PFSK-1 (cell line): ENCODE results near the gene S100A6.

ENCODE experiments used
- FOXP2 ChIP-seq: optimal IDR thresholded peaks from 2 replicates; pipeline ENCODE3; 2011; ENCODE audit warnings: borderline replicate concordance, control low read depth, inconsistent platforms; ENCODE audit not compliant: insufficient read depth; ENCODE audit errors: extremely low read length, extremely low read depth
- POLR2AphosphoS5 ChIP-seq: IDR thresholded peaks from 2 replicates; pipeline ENCODE4 v1.6.1; 2012; ENCODE audit warnings: low read depth, mild to moderate bottlenecking, control low read depth, low read length, moderate library complexity
- SIN3A ChIP-seq: IDR thresholded peaks from 2 replicates; pipeline ENCODE4 v1.6.1; 2012; ENCODE audit warnings: mild to moderate bottlenecking, low read length, moderate library complexity, borderline replicate concordance; ENCODE audit not compliant: insufficient read depth
- TAF1 ChIP-seq: IDR thresholded peaks from 2 replicates; pipeline ENCODE4 v1.6.1; 2012; ENCODE audit warnings: low read length, control low read depth, borderline replicate concordance; ENCODE audit not compliant: insufficient read depth
- TF ChIP-seq, protein P1 (sequence below), 2 experiments: IDR thresholded peaks; 2 replicates each; pipeline versions ENCODE4 v1.6.1 to v1.8.0; 2011 to 2012; ENCODE audit warnings: low read depth in 2 of 2, low read length in 2 of 2, control low read depth in 1 of 2, inconsistent platforms in 1 of 2, mild to moderate bottlenecking in 1 of 2, moderate library complexity in 1 of 2; ENCODE audit not compliant: insufficient read depth in 1 of 2

Gene S100A6

DNA sequence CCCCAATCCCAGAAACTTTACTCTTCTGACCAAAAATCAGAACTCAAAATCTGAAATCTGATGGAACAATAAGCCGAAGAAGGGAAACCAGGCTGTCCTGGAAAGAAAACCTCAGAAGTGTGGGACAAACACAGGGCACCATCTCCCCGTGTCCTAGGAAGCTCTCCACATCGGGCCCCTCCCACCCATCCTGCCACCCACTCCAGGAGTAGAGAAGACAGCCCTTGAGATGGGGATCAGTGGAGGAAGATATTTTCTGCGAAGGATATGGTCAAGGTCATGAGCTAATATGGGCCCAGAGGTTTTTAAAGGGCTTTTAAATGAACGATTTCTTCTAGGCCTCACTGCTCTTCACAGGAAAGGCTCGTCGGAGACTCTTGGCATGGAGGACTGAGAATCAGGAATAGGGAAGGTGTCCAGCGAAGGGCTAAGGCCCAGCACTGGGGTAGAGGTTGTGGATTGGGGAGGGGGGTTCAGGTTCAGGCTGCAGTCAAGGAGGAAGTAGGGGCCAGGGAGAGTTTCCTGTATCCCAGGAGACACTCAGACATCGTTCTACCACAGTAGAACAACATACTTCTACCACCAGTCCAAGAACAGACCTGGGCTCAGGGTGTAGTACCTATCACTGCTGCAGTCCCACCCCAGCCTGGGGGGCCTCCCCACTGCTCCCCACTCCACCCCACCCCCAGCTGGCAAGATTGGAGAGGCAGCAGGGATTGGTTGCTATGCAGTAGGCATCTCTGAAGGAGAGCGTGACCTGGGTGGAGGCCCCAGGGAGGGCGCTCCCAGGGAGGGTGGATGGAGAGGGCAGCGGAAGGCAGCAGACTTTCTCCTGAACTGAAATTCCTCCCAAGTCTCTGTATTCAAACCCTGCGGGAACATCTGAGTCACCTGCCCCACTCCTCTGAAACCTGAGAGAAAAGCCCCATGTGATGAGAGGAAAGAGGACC lies 6.1 kb upstream of the S100A6 start:
- no peak for TF ChIP-seq TAF1
- no peak for TF ChIP-seq FOXP2
- TF ChIP-seq POLR2AphosphoS5, result no peak
- TF ChIP-seq, protein P1, sequence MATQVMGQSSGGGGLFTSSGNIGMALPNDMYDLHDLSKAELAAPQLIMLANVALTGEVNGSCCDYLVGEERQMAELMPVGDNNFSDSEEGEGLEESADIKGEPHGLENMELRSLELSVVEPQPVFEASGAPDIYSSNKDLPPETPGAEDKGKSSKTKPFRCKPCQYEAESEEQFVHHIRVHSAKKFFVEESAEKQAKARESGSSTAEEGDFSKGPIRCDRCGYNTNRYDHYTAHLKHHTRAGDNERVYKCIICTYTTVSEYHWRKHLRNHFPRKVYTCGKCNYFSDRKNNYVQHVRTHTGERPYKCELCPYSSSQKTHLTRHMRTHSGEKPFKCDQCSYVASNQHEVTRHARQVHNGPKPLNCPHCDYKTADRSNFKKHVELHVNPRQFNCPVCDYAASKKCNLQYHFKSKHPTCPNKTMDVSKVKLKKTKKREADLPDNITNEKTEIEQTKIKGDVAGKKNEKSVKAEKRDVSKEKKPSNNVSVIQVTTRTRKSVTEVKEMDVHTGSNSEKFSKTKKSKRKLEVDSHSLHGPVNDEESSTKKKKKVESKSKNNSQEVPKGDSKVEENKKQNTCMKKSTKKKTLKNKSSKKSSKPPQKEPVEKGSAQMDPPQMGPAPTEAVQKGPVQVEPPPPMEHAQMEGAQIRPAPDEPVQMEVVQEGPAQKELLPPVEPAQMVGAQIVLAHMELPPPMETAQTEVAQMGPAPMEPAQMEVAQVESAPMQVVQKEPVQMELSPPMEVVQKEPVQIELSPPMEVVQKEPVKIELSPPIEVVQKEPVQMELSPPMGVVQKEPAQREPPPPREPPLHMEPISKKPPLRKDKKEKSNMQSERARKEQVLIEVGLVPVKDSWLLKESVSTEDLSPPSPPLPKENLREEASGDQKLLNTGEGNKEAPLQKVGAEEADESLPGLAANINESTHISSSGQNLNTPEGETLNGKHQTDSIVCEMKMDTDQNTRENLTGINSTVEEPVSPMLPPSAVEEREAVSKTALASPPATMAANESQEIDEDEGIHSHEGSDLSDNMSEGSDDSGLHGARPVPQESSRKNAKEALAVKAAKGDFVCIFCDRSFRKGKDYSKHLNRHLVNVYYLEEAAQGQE (IDR thresholded peaks at IDR 0.05; ENCODE audit: insufficient read depth in 1 of 2, low read depth in 2 of 2, low read length in 2 of 2), result no peak
- TF ChIP-seq SIN3A, result no peak

DNA sequence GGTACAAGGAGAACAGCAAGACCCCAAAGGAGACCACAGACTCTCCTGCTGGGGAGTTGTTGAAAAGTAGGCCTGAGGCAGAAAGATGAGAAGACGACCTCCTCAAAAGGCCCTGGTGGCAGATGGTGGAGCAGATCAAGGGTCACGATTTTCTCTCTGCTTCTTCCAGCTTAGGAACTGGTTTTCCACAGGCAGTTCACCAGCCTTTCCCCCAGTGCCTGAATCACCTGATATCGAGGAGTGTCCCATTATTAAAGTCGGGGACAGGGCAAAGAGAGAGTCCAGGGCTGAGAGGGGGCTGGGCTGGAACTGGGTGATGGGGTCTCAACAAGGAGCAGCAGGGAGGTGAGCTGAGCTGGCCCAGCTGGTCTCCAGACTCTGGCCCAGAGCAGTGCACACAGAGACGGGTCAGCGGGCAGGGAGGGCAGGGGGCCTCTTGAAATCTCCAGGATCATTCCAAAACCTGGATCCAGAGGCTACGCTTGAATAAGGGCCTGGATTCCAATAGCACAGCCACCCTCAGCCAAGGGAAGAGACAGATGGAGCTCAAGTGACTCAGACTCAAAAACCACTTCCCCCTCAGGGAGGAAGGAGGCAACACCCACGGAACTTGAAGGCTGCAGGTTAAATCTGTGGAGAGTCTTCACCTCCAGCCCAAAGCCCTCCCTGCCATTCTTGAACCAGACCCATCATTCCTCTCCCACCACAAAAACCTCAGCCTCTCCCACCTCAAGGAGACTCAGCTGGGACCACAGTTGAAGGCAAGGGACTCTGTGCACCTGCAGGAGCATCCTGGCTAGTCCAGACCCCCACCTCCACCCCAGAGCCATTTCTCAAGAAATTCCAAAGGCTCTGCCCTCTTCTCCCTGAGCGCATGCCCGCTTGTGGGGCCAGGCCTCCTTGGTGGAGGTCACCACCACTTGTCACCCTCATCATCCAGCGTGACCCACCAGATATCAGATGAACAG lies 4.9 kb upstream of the S100A6 start, which contains the start of gene S100A5:
TSS of gene S100A5 (minus strand) at position 541 of the 968 bp plus-strand sequence. CDS start 743 bp downstream, outside the sequence.
- no peak for TF ChIP-seq POLR2AphosphoS5
- no peak for TF ChIP-seq FOXP2
- TF ChIP-seq, protein P1 (IDR thresholded peaks at IDR 0.05; ENCODE audit: insufficient read depth in 1 of 2, low read depth in 2 of 2, low read length in 2 of 2), result no peak
- no peak for TF ChIP-seq TAF1
- no peak for TF ChIP-seq SIN3A

DNA sequence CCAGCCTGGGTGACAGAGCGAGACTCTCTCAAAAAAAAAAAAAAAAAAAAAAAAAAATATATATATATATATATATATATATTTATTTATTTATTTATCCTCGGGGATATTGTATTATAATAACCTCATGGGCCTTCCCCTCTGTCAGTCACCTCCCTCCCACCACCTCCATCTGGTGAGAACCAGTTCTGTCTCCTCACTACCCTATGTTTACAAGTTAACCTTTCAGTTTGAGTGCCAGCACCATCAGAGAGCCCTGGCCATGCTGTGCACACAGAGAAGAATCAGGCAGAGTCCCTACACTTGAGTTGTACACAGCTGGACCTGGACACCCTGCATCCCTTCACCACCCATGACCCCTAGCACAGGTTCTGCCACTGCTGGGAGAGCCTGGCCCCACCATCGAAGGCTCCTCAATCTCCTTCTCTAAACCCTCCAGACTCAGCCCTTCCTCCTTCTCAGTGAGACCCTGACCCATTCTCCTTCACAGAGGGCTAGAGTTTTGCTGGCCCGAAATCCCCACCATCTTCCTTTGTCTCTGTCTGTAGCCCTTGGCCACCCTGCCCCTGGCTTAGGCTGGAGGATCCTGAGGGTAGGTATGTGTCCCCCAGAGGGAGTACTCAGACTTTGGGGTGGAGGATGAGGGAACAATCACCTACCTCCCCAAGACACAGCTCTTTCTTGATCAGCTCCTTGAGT lies 3.8 kb upstream of the S100A6 start:
- TF ChIP-seq POLR2AphosphoS5, result no peak
- no peak for TF ChIP-seq SIN3A
- no peak for TF ChIP-seq TAF1
- no peak for TF ChIP-seq FOXP2
- TF ChIP-seq, protein P1 (IDR thresholded peaks at IDR 0.05; ENCODE audit: insufficient read depth in 1 of 2, low read depth in 2 of 2, low read length in 2 of 2), result no peak

DNA sequence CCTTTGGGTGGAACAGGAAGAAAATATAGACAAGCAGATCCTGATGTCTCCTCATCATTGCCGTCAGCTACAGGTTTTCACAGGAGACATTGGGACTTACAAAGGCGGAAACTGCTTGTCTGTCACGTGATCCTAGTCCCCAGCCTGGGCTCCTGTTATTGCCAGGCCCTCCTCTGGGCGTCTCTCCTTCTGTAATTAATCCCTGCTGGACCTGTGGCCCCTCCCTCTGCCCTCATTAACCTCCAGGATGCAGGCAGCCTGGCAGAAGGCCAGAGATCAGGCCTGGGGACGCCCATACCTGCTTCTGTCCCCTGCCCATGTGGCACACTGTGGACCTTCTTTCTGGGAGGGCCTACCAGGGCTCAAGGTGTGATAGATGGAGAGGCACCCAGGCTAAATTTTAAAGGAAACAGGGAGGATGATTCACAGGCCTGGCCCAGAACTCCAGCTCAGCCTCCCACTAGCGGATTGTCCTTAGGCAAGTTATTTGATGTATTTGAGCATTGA lies 2.6 kb upstream of the S100A6 start:
- TF ChIP-seq, protein P1 (IDR thresholded peaks at IDR 0.05; ENCODE audit: insufficient read depth in 1 of 2, low read depth in 2 of 2, low read length in 2 of 2), result no peak
- no peak for TF ChIP-seq FOXP2
- no peak for TF ChIP-seq SIN3A
- no peak for TF ChIP-seq TAF1
- TF ChIP-seq POLR2AphosphoS5, result no peak
